Measurements from ENCODE around the gene PLEKHG3.

- TF ChIP-seq CTCF (IDR thresholded peaks at IDR 0.05; ENCODE audit: low read length) (no peak), EZH2 (optimal IDR thresholded peaks at IDR 0.05; ENCODE audit: low read depth, low read length) (no peak)
Observed at GRCh38 chr14:64732066-64732465, 27.8 kb downstream of the PLEKHG3 start.

Data from MM.1S (cell line).